ENCODE measurements around the gene ANKRD24.

Gene ANKRD24

GRCh38 chr19:4149518-4150288, 32.8 kb upstream of the ANKRD24 start:
- TF ChIP-seq CTCF (IDR thresholded peaks at IDR 0.05), result no peak

GRCh38 chr19:4151623-4152022, 30.9 kb upstream of the ANKRD24 start:
- TF ChIP-seq CTCF (IDR thresholded peaks at IDR 0.05), result no peak

GRCh38 chr19:4152241-4152998, 30.1 kb upstream of the ANKRD24 start:
- TF ChIP-seq CTCF (IDR thresholded peaks at IDR 0.05), result no peak

GRCh38 chr19:4154571-4155312, 27.7 kb upstream of the ANKRD24 start:
- TF ChIP-seq CTCF (IDR thresholded peaks at IDR 0.05), result no peak

GRCh38 chr19:4157164-4157563, 25.3 kb upstream of the ANKRD24 start:
- TF ChIP-seq CTCF (IDR thresholded peaks at IDR 0.05), result no peak

- TF ChIP-seq CTCF (IDR thresholded peaks at IDR 0.05), result no peak
These were observed 20.9 kb upstream of the ANKRD24 start for GRCh38 chr19:4161415-4162077.

GRCh38 chr19:4164262-4164661, 18.2 kb upstream of the ANKRD24 start:
- no peak for TF ChIP-seq CTCF (IDR thresholded peaks at IDR 0.05)
